Effector CD8-positive, alpha-beta T cell (primary cell): ENCODE results near the gene CD164L2.
"Not testable (repeated sequence)": the region's sequence is repeated elsewhere in the genome, so short reads cannot be mapped to it uniquely, and the experiment has no call there.

Experiments
- DNase-seq: peaks from one replicate; lab custom pipeline; 2025; lab: John Stamatoyannopoulos, UW
- total RNA-seq, 4 experiments: gene quantifications; one replicate each; lab custom pipeline; 2026; lab: John Stamatoyannopoulos, UW

The CD164L2 gene
- total RNA-seq, result 0 to 0.12 (median 0) reads per million in 4 experiments

DNA sequence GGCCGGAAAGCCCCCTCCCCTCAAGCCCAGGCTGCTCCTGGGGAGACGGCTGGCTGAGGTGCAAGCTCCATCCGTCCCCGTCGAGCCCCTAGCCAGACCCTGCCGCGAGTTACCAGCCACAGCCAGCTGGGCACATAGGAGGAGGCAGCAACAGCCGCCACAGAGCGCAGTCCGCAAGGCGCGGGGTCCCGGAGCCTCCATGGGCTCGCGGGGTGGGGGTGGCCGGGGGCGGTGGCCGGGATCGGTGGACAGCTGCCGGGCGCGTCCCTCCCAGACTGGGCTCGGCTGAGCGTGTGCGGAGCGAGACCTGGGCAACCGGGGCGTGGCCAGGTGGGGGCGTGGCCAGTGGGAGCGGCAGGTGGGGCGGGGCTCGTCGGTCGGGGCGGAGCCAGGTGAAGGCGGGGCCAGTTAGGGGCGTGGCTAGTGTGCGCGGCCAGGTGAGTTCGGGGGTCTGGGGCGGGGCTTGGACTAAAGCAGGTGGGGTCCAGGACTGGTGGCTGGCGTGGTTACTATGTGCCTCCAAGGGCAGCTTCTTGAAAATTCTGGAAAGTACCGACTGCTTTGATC, at the start of gene CD164L2:
CD164L2 (minus strand) TSS at position 295 of the 567 bp plus-strand sequence; CDS start at position 201, 94 bp downstream.
- DNase-seq, result peak; percentile 24

DNA sequence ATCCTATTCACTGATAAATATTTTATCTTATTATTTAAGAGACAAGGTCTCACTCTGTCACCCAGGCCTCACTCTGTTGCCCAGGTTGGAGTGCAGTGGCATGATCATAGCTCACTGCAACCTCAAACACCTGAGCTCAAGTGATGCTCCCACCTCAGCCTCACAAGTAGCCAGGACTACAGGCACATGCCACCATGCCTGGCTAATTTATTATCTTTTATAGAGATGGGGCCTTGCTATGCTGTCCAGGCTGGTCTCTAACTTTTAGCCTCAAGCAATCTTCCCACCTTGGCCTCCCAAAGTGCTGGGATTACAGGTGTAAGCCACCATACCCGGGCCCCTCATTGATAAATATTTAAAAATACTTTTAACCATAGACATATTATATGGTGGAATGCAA, 49.6 kb upstream of the CD164L2 start:
- not testable (repeated sequence) for DNase-seq

DNA sequence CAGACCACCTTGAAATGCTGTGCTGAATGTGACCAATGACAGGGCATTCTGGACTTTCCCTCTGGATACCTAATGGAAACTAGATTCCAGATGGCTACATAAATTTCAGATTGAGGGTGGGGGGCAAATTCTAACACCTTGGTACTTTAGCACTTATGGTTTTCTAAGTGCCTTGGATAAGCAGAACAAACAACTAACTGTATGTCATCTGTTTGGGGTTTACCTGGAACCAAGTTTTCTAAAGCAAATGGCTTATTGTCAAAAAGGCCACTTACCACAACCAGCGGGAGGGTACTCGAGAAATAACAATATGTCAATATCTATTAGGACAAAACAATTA, 48.4 kb upstream of the CD164L2 start:
- DNase-seq, result no peak

DNA sequence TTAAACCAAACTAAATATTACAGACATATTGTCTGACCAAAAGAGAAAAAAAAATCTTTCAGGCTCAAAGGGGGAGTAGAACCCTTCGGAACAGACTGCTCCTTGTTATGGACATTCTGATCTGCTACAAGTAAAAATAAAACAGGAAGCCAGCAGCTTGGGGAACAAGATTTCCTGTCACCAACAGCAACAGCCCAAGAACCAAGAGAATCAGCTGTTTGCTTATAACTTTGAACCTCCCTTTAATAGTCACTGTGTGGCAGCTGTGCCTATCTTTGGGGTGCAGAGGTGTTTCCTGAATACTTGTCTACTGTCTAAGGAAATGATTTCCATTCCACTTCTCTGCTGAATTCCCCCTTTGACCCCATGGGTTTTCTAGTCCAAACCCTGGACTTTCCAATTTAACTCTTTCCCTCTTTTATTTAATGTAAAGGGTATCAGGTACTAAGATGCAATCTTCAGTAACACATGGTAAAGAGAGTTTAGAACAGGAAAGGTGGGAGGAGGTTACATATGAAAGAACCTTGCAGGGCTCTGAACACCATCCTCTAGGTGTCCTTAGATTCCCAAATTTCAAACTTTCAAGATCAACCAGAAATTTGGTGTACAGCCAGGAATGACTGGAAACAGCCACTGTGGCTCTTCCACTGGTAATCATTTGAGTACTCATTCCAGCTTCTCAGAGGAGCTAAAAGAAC, 47.9 kb upstream of the CD164L2 start:
- DNase-seq, result no peak

DNA sequence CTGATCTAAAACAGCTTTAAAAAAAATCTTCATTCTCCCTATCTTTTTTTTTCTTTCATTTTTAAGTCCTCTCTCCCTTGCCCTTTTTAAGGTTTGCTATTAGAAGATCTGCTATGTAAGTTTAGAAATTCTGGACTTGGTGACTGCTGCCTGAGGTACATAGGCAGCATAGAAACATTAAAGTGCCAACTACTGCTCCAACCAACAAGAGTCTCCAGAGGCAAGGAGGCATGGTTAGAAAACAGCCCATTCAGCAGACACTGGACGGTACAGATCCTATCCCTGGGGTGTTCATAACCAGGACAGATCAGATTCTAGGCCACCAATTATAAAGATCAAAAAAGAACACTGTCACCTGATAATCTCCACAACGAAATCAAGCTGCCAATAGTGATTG, 45.9 kb upstream of the CD164L2 start:
- DNase-seq, result no peak

DNA sequence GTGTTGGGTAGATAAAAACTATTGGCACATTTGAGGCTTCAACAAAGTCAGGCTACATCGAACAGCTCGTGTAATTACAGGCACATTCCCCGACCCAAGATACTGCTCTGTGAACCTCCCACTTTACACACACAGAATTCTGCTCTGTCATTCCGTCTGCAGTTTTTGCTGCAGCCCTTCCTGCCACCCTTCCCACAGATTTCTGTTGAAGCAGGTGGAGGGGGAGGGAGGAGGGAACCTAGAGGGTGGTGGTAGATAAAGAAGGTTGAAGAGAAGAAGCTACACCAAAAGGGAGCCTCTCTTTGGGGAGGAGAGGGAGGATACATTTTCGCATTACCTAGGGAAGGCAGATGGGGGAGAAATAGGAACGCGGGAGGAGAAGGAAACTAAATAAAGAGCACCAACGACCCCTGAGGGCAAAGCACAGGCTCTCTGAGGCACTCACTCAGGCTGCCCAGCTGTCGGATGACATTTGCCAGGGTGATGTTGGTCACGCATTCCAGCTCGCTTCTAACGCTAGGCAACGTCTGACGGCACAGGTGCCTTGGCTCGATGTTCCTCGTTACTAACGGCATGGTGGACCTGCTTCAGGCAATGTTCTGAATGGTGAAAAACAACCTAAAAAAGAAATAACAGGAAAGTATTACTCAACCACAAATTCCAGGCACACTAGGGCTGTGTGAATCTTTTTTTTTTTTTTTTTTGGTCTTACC, 45.3 kb upstream of the CD164L2 start:
- no peak for DNase-seq

DNA sequence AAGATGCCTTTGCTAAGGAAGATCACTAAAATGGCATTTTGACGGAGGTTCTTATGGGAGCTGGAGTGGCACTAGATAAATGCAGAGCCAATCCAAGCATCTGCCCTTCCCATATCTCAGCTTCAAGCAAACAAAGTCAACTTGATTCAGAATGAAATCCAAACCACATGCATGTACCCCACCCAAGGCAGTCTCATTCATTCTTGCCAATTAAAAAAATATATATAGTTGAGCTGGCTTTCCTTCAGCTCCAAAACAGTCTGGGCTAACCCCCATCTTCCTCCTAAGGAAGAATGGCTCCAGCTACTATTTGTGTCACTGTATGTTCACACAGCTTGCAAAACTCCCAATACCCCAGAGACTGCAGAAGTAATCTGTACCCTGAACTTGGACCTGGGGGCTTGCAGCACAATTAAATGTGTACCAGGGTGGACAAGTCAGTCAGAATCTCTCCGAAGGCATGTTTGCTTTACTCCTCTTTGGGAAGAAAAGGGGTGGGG, 44.7 kb upstream of the CD164L2 start:
- DNase-seq, result no peak

DNA sequence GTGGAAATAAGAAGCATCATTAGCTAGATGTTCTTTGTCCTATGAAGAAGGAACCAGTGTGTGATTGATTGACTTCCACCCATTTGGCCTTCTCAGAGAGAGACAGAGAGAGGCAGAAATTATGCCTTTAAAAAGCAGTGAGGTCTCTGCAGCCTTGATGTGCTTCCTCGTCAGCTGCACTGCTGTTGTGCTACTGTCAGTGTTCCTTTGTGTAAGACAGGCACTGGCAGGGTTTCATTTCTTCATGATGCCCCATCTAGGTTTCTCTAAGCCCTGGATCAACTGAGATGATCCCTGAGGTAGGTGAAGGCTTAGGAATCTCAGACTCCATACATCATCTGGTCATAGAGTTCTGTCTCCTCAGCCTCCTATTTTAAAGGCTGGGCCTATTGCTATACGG, 44.2 kb upstream of the CD164L2 start:
- DNase-seq, result no peak

DNA sequence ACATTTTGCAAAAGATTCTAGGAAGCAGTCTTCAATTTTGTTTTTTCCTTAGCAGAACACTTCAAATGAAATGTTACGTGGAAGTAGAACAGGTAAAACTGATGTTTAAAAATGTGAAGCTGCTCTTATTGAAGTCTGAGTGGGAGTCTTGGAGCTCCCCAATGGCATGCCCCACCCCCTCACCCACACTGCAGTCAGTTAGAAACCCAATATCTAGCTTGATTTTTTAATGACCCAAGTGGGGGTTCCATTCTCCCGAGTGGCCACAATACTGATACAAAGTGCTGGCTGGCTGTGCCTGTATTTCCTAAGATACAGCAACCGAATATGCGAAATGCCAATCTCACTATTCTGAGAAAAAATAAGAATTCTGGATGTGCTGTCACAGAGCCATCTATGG, 40.6 kb upstream of the CD164L2 start:
- no peak for DNase-seq

DNA sequence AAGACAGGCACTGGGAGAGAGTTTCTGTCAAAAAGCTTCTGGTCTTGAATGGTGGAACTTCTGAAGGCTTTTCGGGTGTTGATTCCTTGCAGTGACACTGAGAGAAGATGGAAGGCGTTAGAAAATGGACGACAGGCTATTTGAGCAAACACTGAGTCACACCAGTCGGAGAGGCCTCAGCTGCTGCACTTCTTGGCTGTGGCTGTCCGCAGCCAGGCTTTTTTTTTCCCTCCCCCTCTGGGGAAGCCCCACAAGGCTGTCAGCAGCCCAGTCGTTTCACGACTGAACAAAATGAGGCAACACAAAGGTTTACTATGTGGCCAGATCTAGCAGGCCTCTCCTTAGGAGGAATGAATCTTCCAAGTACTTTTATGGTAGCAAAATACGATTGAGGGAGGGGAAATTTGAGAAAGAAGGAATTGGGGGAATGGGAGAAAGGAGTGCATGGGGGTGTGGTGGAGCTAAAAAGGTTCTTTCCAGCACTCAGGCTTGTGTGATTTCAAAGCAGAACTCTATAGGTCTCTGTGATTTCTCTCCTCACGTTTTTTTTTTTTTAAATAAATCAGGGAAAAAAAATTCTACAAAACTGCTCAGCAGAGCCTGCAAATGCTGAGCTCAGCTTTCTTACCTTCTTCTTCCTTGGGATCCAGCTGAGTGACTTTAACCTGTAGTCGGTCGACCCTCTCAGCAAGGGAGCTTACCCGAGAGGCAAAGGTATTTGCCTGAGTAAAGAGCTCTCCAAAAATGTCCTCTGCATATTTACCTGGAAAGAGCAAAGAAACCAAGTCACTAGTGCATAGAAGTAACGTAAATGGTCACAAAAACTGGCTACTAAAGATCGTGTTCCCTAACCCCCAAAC, 35.4 kb upstream of the CD164L2 start:
- DNase-seq, result no peak

DNA sequence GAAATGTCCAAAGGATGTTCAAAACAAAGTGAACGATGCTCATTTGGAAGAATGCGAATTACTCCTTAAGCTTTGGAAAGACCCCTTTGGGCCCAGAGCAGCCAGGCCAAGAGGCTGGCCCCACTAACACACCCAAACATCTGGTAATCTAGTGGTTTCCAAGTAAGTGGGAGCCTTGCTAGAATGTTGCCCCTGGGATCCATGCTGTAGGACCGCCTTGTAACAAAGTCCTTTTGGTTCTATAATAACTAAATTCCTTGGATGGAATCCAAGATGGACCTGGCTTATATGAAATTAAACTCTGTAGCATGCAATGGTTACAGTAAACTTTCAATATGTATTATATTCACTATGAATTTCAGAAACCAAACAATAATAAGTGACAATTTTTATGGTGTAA, 34.6 kb upstream of the CD164L2 start:
- DNase-seq, result no peak

DNA sequence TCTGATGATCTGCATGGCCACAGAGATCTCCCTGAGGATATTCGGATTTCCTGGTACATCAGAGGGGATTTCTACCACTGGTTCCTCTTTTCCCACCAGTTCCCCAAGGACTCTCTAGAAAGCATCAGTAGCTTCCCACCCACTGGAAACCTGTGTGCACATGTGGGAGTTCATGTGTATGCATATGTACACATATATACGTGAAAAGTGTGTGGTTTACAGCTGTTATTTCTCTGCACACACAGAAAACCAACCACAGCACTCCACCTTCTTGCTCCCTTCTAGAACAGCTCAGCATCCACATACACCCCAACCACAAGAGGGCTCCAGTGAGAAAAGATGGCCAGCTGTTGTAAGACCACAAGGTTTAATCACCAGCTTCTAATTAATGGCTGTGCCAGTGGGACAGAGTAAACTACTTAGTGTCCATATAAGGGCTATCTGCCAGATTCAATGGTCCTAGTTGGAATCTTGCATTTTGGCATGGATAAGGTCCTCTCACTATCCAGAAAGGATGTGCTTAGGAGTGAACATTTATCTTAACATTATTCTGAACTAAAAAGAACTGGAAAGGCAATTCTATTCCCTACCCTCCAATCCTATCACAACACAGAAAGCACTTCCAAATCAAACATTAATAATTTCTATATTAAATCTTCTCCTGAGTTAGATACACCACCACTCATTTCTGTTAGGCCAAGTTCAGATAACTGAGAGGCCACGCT, 33.4 kb upstream of the CD164L2 start:
- DNase-seq, result no peak

DNA sequence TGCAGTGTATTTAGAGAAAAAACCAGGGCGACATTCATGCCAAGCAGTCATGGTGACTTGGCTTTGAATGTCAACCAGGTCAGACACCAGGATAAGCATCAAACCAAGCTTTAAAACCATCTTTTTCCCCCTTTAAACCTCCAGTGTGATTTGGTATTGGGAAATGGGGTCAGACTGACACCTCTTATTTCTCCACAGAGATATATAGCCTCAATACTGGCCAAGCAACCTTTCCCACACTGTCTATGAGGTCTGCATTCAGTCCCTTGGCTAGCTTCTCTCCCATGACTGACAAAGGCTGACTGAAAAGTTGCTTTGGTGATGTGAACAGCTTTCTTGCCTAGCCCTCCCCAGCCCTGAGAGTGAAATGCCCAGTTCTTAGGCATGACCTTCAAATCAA, 31.0 kb upstream of the CD164L2 start:
- no peak for DNase-seq

DNA sequence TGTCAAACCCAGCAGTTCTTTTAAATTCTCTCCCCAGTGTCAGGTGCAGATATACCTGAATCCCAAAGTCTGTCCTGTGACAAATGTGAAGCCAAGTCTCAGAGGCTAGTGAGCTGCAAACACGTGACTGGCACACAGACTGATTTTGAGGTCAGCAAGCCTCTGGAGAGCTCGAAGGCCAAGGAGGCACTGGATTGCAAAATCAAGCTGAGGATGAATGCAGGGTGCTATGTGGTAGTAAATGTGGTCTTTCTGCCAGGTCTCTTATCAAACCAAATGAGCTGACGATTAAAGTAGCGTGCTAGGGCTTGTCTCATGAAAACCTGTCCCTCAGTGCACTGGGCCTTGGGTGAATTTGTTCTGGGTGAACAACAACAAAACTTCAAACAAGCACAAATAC, 29.9 kb upstream of the CD164L2 start:
- DNase-seq, result no peak

DNA sequence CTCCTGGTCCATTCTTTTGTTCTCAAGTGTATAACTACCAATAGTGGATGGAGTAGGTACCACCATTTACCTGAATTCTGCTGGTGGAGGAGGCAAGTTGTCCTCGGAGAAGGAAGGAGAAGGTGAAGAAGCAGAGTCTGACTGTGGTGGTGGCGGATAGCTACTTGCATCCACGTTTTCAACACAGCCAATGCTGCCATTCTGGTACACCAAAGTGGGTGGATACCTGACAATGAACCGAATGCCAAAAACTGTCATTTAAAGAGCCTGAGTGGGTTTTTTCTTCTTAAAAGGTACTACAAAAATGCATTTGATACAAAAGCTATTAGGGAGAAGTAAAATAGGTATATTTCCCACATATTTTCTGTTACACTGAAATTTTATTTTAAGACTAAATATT, 29.4 kb upstream of the CD164L2 start:
- DNase-seq, result no peak

DNA sequence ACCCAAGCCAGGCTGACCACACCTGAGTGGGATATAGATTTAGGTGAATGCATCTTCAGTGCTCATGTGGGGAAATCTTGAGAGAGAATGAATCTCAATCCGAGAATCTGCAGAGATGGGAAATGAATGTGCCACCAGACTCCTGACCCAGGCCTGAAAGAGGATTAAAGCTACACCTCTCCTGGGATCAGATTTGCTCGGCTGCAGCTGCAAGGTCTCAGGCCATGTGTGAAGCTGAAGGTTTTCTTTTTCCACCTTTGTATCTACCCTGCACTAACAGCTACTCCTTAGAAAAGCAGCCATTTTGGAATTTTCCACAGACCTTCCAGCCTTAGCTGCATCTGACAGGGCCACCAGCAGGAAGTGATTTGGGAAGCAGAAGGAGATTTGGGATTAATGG, 27.6 kb upstream of the CD164L2 start:
- DNase-seq, result no peak

DNA sequence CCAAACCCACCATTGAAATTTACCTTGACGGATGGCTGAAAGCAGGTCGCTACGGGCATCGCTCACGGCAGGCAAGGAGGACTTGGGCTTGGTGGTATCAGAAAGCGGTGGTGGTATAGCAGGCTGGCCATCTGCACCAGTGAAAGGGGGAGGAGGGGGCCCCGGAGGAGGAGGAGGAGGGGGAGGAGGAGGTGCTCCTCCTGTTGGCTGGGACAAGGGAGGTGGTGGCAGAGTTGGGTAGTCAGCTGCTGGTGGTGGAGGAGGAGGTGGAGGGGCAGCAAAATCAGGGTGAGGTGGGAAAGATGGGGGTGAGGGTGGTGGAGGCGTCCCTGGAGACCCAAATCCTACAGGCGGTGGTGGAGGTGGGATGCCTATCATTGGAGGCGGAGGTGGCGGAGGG, 26.5 kb upstream of the CD164L2 start:
- DNase-seq, result no peak

DNA sequence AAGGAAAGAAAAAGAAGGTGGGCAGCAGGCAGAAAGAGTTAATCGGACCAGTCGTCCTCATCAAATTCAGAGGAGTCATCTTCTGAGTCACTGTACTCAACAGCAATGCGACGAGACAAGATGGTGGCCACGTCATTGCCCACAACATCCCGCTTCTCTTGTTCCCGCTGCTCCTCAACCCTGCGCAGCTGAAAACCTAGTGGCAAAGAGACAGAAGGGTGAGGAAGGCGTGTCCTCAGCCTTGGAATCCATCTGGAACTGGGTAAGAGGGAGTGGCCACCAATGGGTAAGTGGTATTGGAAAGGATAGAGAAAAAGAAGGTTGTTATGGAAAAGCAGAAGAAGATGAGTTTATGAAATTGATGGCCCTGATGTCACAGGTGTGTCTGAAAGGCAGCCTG, 25.0 kb upstream of the CD164L2 start:
- no peak for DNase-seq

DNA sequence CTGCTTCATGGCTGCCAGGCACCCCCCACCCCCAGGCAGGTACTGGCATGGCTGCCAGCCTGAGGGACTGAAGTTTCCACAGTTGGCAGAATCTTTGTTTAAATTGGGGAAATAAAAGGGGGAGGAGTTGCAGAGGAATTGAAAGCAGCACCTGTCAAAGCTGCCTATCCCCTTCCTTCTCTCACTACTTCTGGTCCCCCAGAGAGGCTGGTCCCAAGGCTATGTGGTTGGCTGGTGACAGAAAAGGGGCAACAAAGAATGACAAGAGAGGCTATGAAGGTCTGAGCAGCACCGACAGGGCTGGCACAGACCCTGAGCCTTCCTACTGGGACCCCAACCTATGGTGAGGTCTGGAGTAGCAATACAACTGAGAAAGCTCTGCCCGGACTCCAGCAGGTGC, 23.7 kb upstream of the CD164L2 start:
- DNase-seq, result not testable (repeated sequence)

DNA sequence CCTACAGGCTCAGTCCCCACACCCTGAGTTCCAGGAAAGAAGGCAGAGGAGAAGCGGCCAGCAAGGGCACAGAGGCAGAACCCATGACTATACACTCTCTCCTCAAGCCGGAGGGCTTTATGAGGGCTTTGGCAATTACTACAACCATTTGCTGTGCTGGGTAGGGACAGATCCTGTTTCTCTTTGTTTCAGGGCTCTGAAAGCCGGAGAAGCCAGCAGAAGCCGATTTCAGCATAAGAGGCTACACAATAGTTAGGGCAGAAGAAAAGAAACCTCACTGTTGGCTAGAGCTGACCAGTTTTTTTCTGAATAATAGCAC, 23.2 kb upstream of the CD164L2 start:
- DNase-seq, result no peak

DNA sequence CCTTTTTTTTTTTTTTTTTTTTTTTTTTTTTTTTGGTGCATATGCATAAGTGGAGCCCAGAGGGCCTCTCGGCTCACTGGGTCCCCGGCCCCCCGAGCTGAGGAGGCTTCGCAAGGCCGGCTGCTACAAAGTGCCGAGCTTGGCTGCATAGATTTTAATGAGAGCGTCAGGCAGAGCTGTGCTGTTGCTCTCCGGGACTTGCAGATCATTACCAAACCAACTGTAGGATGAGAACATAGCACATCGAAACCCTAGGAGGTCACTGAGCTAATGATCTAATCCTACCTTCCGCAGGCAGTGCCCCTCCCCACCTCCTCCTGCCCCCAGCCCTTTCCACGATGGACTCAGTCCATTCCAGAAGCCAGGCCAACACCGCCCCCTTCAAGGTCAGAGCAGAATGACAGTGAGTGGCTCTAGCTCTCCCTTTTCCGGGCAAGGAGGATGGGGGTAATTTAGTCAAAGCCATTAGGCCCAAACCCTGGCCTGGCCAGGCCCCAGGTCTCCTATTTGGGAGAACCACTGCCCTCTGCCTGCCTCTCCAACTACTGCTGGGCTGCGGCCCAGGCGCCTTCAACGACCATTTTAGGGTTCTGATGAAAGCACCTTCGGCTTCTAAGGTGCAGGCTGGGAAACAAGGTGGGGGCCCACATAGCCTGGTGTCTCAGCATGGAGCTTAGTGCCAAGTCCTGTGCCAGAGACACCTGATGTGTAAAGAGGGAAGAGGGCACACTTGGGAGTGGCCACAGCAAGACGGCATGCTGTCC, 22.6 kb upstream of the CD164L2 start:
- DNase-seq, result not testable (repeated sequence)
